ENCODE measurements around the gene CAMKK1. TPM values are rescaled to one million over a fixed set of nuclear protein-coding genes. Genes with fewer than 3 reads are reported as not detected.
"Not testable (repeated sequence)": the region's sequence is repeated elsewhere in the genome, so short reads cannot be mapped to it uniquely, and the experiment has no call there.

CAMKK1 gene
- total RNA-seq, 6 donors from 2014 or later = 4.9 to 23.0 (median 11.0) TPM

GRCh38 chr17:3859940-3860339 lies 32.9 kb downstream of the CAMKK1 start:
- Histone ChIP-seq H3K4me1 (peaks cover 0 to 4% (median 3%) of the 10 kb centered on the region in 4 donors), H3K27me3 (no peaks in the 10 kb centered on the region), H3K27ac (no peak overlapping the region), H3K9me3 (no peaks in the 10 kb centered on the region), H3K4me3 (no peak overlapping the region), H3K36me3 (peaks cover 0 to 17% (median 11%) of the 10 kb centered on the region in 4 donors)
- no peak for TF ChIP-seq EP300 (IDR thresholded peaks at IDR 0.05)
- WGBS, 2 donors = 78 to 89% methylated on average over 6 to 9 of the region's 9 CpGs
- ATAC-seq (ENCODE audit: low FRiP score in 2 of 2) (no peak), DNase-seq (no peak)

DNA sequence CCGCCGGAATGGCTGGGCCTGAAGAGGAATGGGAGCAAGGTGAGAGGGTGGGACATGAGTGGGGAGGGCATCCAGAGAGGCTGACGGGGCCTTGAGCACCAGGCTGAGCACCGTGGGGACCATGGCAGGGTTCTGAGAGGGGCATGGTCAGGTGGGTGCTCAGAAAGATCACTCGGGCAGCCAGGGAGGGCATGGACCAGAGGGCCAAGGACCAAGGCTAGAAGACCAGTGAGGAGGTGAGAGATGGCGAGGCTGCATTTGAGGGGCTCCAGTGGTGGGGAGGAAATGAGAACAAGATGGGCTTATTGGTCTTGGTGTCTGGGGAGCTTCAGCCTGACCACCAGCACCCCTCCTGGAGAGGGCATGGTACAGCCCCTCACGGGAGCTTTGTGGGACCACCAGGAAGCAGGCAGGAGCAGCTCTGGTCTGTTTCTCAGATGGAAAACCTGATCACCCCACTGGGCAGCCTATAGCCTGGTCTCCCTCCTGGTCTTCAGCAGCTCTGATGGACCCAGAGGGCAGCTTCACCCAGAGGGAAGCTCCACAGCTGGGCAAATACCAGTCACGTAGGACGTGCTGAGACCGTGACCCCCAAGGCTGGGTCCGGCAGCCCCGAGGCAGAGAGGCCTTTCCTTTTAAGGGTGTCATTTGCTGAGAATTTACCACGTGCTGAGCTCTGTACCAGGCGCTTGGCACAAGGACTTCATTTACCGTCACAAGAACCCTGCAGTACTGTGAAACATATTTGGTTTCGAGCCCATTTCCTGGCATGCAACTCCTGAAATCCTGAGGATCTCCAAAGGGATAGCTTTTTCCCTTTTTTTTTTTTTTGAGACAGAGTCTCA lies 35.4 kb downstream of the CAMKK1 start:
- Histone ChIP-seq H3K27ac (no peak overlapping the region), H3K36me3 (peaks cover 0 to 17% (median 11%) of the 10 kb centered on the region in 4 donors), H3K27me3 (no peaks in the 10 kb centered on the region), H3K4me1 (peaks cover 0 to 4% (median 0%) of the 10 kb centered on the region in 4 donors), H3K4me3 (no peak overlapping the region), H3K9me3 (no peaks in the 10 kb centered on the region)
- 78 to 88% methylated on average over 11 to 16 of the region's 16 CpGs for WGBS, 2 donors
- DNase-seq (no peak), ATAC-seq (ENCODE audit: low FRiP score in 2 of 2) (no peak)
- TF ChIP-seq POLR2A (IDR thresholded peaks at IDR 0.05) (no peak), CTCF (IDR thresholded peaks at IDR 0.05) (no peak), POLR2AphosphoS5 (IDR thresholded peaks at IDR 0.05) (no peak), EP300 (IDR thresholded peaks at IDR 0.05) (no peak)

- not testable (repeated sequence) for H3K36me3 ChIP-seq; H3K27me3 ChIP-seq; ATAC-seq (ENCODE audit: low FRiP score in 2 of 2); H3K27ac ChIP-seq; H3K9me3 ChIP-seq; H3K4me3 ChIP-seq; H3K4me1 ChIP-seq
- 80 to 92% methylated on average over 1 to 23 of the region's 36 CpGs for WGBS, 2 donors
- peak in 1 of 2 donors; percentile 66 for DNase-seq
Observed at GRCh38 chr17:3854204-3854603, 38.6 kb downstream of the CAMKK1 start.

DNA sequence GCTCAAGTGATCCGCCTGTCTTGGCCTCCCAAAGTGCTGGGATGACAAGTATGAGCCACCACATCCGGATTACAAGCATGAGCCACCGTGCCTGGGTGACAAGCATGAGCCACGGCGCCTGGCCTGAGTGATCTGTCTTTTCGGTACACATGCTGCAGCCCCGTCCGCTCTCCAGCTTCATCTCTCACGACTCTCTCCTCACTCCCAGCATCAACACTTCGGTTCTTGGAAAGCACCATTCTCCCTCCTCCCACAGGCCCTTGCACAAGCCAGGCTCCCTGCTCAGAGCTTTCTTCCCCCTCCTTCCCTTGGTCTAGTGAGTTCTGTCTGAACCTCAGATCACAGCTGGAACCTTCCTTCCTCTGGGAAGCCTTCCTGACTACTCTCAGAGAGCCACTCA lies 40.3 kb downstream of the CAMKK1 start:
- Histone ChIP-seq H3K27ac (no peak overlapping the region), H3K9me3 (no peaks in the 10 kb centered on the region), H3K4me1 (peaks cover 0 to 4% (median 0%) of the 10 kb centered on the region in 4 donors), H3K27me3 (no peaks in the 10 kb centered on the region), H3K36me3 (no peaks in the 10 kb centered on the region), H3K4me3 (no peak overlapping the region)
- 86% methylated on average over 9 to 10 of the region's 10 CpGs for whole genome bisulfite sequencing, 2 donors
- no peak for TF ChIP-seq EP300 (IDR thresholded peaks at IDR 0.05)
- no peak for TF ChIP-seq POLR2A (IDR thresholded peaks at IDR 0.05)
- TF ChIP-seq POLR2AphosphoS5 (IDR thresholded peaks at IDR 0.05) = no peak
- TF ChIP-seq CTCF (IDR thresholded peaks at IDR 0.05) = no peak
- DNase-seq (no peak), ATAC-seq (ENCODE audit: low FRiP score in 2 of 2) (no peak)

DNA sequence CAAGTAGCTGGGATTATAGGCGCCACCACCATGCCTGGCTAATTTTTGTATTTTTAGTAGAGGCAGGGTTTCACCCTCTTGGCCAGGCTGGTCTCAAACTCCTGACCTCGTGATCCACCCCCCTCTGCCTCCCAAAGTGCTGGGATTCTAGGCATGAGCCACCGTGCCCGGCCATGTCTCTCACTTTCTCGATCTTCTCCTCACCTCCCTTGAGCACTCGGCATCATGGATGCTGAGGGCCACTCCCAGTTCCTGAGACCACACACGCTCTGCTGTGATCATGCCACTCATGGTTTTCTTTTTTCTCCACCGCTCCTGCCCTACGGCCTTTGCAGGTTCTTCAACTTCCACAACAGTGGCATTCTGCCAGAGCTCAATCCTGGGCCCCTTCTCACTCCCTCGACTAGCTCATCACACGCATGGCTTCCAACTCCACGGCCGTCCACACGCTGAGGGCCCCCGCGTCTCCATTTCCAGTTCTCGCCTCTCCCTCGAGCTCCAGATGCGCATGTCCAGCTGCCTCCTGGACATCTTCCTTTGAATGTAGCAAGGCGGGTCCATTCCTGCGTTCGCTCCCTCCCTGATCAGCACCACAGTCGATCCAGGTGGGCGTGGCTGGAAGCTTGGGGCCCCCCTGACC lies 41.3 kb downstream of the CAMKK1 start:
- no peaks in the 10 kb centered on the region for H3K27me3 ChIP-seq
- H3K27ac ChIP-seq = no peak overlapping the region
- 77 to 80% methylated on average over 24 of the region's 24 CpGs for WGBS, 2 donors
- ATAC-seq (ENCODE audit: low FRiP score in 2 of 2) = peak in 1 of 2 donors; percentile 24
- H3K4me3 ChIP-seq = no peak overlapping the region
- peak in 1 of 2 donors; percentile 54 for DNase-seq
- no peak for TF ChIP-seq EP300 (IDR thresholded peaks at IDR 0.05)
- TF ChIP-seq POLR2AphosphoS5 (IDR thresholded peaks at IDR 0.05) = no peak
- TF ChIP-seq POLR2A (IDR thresholded peaks at IDR 0.05) = no peak
- TF ChIP-seq CTCF (IDR thresholded peaks at IDR 0.05) = no peak
- H3K9me3 ChIP-seq = no peaks in the 10 kb centered on the region
- no peaks in the 10 kb centered on the region for H3K36me3 ChIP-seq
- peaks cover 0 to 6% (median 1%) of the 10 kb centered on the region in 4 donors for H3K4me1 ChIP-seq
